Loucy (cell line): ENCODE data around the gene TAS2R13.

Source experiments
- H2AFZ ChIP-seq: fragments of 200-600 bp; sonication (generic); 2 replicates; pipeline ENCODE4 v1.6.0; 2016; ENCODE audit warnings: antibody characterized with exemption, mild to moderate bottlenecking, low read length, moderate library complexity
- H3F3A ChIP-seq: fragments of 200-600 bp; 2 replicates; pipeline ENCODE4 v1.6.0; 2016; ENCODE audit warnings: antibody characterized with exemption, low read depth, mild to moderate bottlenecking
- H3K27me3 ChIP-seq: fragments of 200-600 bp; sonication (generic); 2 replicates; pipeline ENCODE4 v1.6.1; 2014; ENCODE audit warnings: low read length, mild to moderate bottlenecking; ENCODE audit not compliant: insufficient read depth, poor library complexity, severe bottlenecking
- H3K36me3 ChIP-seq: fragments of 200-600 bp; sonication (generic); 2 replicates; pipeline ENCODE4 v1.6.1; 2016; ENCODE audit warnings: low read length; ENCODE audit not compliant: insufficient read depth
- H3K4me1 ChIP-seq: fragments of 200-600 bp; sonication (generic); 2 replicates; pipeline ENCODE4 v1.5.1; 2014; ENCODE audit warnings: low read length, mild to moderate bottlenecking; ENCODE audit not compliant: insufficient read depth, poor library complexity, severe bottlenecking
- H3K4me2 ChIP-seq: fragments of 200-600 bp; sonication (generic); 2 replicates; pipeline ENCODE4 v1.6.0; 2014; ENCODE audit warnings: antibody characterized with exemption, low read length, low read depth, mild to moderate bottlenecking; ENCODE audit not compliant: poor library complexity, severe bottlenecking
- H3K4me3 ChIP-seq: fragments of 200-600 bp; sonication (generic); 2 replicates; pipeline ENCODE4 v1.5.1; 2014; ENCODE audit warnings: low read length, mild to moderate bottlenecking, mixed read lengths; ENCODE audit not compliant: poor library complexity, severe bottlenecking
- H3K79me2 ChIP-seq: fragments of 200-600 bp; sonication (generic); 2 replicates; pipeline ENCODE4 v1.6.1; 2014; ENCODE audit warnings: low read length; ENCODE audit not compliant: insufficient read depth
- H3K9ac ChIP-seq: fragments of 200-600 bp; sonication (generic); 2 replicates; pipeline ENCODE4 v1.6.0; 2014; ENCODE audit warnings: mild to moderate bottlenecking, low read depth, low read length, moderate library complexity; ENCODE audit not compliant: poor library complexity, severe bottlenecking
- H3K9me2 ChIP-seq: fragments of 200-600 bp; sonication (generic); replicated peaks from 2 replicates; pipeline ENCODE4 v1.6.1; 2016; ENCODE audit warnings: low read depth, low read length, mixed read lengths
- H3K9me3 ChIP-seq: fragments of 200-600 bp; sonication (generic); 2 replicates; pipeline ENCODE4 v1.6.1; 2014; ENCODE audit warnings: mild to moderate bottlenecking, antibody characterized with exemption, low read length, low read depth; ENCODE audit not compliant: insufficient read depth
- H4K20me1 ChIP-seq: fragments of 200-600 bp; sonication (generic); 2 replicates; pipeline ENCODE4 v1.6.0; 2014; ENCODE audit warnings: antibody characterized with exemption, low read length, mild to moderate bottlenecking; ENCODE audit not compliant: insufficient read depth, poor library complexity, severe bottlenecking
- EZH2phosphoT487 ChIP-seq: fragments of 200-600 bp; IDR thresholded peaks from 2 replicates; pipeline ENCODE4 v1.6.1; 2018; ENCODE audit warnings: antibody characterized with exemption, mild to moderate bottlenecking, moderate library complexity, borderline replicate concordance
- TF ChIP-seq, protein P1 (sequence below): fragments of 200-600 bp; sonication (generic); conservative IDR thresholded peaks from 2 replicates; pipeline ENCODE4 v1.5.1; 2014; ENCODE audit warnings: mild to moderate bottlenecking, antibody characterized with exemption, low read length

The TAS2R13 gene

DNA sequence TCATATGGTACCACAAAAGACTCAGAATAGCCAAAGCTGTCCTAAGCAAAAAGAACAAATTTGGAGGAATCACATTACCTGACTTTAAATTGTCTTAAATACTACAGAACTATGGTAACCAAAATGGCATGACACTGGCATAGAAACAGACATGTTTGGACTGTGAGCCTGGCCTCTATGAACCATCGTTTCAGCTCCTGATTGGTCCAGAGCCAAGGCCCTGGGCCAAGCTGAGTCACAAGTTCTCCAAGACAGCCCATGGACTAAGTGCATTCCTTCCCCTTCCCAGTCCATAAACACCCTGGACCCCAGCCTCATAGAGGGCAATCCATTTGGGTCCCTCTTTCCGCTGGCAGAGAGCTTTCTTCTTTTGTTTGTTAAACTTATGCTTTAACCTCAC, 48.0 kb downstream of the TAS2R13 start:
- Histone ChIP-seq H3K27me3 (no peaks in the 10 kb centered on the region), H3K9ac (no peak overlapping the region), H3K79me2 (no peaks in the 10 kb centered on the region), H4K20me1 (no peaks in the 10 kb centered on the region), H3K9me3 (no peaks in the 10 kb centered on the region; the same call in 1 of the 2 replicates), H3K4me2 (no peak overlapping the region), H3K4me1 (no peaks in the 10 kb centered on the region), H3K9me2 (no peaks in the 10 kb centered on the region), H3K36me3 (no peaks in the 10 kb centered on the region), H3F3A (no peaks in the 10 kb centered on the region), H3K4me3 (no peak overlapping the region), H2AFZ (no peak overlapping the region)
- TF ChIP-seq, protein P1, sequence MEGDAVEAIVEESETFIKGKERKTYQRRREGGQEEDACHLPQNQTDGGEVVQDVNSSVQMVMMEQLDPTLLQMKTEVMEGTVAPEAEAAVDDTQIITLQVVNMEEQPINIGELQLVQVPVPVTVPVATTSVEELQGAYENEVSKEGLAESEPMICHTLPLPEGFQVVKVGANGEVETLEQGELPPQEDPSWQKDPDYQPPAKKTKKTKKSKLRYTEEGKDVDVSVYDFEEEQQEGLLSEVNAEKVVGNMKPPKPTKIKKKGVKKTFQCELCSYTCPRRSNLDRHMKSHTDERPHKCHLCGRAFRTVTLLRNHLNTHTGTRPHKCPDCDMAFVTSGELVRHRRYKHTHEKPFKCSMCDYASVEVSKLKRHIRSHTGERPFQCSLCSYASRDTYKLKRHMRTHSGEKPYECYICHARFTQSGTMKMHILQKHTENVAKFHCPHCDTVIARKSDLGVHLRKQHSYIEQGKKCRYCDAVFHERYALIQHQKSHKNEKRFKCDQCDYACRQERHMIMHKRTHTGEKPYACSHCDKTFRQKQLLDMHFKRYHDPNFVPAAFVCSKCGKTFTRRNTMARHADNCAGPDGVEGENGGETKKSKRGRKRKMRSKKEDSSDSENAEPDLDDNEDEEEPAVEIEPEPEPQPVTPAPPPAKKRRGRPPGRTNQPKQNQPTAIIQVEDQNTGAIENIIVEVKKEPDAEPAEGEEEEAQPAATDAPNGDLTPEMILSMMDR: no peak
- no peak for TF ChIP-seq EZH2phosphoT487
